GM19240 (cell line): ENCODE measurements around the gene TUT1.
"Not testable (repeated sequence)": the region's sequence is repeated elsewhere in the genome, so short reads cannot be mapped to it uniquely, and the experiment has no call there.

ENCODE experiments used
- DNase-seq: peaks from one replicate; pipeline ENCODE4 v3.0.0; 2011; ENCODE audit warnings: low spot score; ENCODE audit not compliant: insufficient read length

TUT1 gene

DNA sequence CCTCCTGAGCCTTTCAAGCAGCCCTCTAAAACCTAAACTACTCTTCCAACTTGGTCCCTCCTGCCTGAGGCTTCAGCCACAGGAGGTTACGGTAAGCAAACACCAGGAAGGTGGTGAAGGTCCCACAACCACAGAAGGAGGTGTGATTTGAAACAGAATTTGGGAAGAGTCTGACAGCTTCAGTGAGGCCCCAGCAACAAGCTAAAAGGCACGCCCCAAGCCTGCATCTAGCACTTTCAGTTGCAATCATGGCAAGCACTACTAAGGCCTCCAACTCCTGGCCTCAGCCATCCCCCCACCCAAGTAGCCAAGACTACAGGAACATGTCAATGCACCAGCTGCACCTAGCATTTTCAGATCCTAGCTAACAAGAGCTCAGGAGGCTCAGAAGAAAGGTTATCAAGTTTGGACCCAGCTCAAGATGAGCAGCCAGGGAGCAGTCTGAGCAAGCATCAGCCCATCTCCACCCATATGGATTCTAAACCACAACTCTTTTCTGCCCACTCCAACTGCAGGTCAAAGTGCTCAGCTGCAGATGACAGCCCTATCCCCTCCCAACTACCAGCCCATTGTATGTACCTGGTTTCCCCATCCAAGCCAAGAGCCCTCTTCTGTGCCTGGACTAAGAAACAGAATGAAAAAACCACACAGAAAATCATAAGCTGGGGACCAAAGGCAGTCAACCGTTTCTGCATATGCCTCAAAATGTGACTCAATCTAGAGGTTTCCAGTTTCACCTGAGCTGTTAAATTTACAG is 34.3 kb downstream of the TUT1 start:
- no peak for DNase-seq

DNA sequence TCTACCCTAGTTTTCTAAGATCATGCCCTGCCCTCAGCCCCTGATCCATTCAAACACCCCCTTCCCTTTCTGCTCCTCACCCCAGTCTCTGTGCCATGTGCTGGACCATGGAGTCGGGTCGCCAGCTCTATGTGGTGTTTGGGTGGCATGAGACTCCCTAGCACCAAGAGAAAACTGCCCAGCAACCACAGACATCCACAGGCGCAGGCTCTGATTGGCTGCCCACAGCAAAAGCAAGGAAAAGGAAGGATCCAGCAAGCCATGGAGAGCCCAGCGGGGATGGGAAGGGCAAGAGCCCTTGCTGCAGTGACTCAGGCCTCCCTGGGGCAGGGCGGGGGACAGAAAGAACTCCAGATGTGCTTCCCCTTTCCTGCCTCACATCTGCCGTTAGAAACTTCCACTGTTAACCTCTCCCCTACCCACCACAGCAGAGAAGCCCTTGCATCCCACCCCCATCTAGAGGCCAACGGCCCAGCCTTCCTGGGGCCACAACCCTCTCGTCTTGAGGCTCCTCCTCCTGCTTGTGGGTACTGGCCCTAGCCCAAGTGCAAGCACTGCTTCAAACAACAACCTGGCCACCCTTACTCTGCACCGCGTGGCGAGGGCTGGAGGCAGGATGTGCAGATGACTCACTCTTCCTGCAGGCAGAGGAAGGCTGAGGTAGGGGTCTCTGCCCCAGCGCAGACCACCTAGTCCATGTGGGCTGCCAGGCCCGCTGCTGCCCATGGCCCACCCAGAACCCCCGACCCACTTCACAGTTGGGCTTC is 35.0 kb downstream of the TUT1 start:
- DNase-seq = no peak

- DNase-seq = peak; percentile 71
Measured at GRCh38 chr11:62555464-62556107, 35.7 kb downstream of the TUT1 start.

GRCh38 chr11:62554387-62555167 is 36.7 kb downstream of the TUT1 start:
- DNase-seq = no peak

DNA sequence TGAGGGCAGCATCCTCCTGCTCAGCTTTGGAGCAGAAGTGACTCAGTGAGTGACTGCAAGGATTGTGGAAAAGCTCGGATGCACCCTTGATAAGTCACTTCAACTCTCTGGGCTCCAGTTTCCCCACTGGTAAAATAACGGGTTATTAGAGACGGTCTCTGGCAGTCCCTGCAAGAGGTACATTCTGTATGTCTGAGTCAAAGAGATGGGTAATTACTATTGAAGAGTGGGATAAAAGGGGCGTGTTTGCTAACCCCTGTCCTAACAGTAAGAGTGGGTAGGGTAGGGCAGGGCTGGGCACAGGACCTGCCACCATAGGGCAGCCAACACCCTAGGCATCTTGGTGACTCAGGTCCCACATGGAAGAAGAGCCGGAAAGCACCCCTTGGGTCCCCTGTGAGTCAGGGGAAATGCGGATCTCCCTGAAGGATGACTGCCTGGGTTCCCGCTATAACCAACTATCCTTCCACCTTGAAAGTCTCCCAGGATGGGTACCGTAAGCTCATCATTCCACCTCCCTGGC is 37.4 kb downstream of the TUT1 start:
- no peak for DNase-seq

- DNase-seq = no peak
Measured at GRCh38 chr11:62553080-62553838, 38.1 kb downstream of the TUT1 start.

DNA sequence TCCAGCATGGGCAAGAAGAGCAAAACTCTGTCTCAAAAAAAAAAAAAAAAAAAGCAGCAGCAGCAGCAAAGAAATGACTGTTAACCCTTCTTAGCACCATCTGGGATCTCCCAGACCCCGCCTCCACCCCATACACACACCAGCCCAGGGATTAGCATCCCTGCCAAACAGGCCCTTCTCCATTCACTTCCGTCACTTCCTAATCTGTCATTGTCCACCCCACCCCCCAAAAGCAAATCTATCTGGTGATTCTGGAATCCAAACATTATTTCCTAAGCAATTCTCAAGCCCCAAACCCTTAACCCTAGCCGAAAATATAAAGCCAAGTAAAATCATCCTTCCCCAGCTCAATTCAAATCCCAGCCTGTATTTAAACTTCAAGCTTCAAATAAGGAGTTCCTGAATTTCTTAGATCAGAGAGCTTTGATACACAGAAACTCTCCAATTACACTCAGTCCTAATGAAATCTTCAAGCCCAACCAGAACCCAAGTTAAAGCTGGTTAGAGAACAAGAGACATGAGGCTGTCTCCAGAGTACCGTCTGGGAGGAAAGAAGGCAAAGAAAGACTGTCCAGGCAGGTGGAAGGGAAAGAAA is 38.7 kb downstream of the TUT1 start:
- DNase-seq = no peak

DNA sequence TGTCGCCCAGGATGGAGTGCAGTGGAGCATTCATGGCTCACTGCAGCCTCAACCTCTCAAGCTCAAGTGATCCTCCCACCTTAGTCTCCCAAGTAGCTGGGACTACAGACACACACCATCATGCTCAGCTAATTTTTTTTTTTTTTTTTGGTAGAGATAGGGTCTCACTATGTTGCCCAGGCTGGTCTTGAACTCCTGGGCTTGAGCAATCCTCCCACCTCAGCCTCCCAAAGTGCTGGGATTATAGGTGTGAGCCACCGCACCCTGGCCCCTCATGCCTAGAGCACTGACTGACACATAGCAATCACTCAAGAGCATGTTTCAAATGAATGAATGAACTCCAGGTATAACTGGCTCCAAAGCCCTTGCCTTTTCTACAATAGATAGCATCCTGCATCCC is 40.8 kb downstream of the TUT1 start:
- not testable (repeated sequence) for DNase-seq

- no peak for DNase-seq
Measured at GRCh38 chr11:62548545-62549335, 42.6 kb downstream of the TUT1 start.

- no peak for DNase-seq
Measured at GRCh38 chr11:62547691-62548281, 43.5 kb downstream of the TUT1 start.

GRCh38 chr11:62546929-62547625 is 44.2 kb downstream of the TUT1 start:
- DNase-seq = no peak

DNA sequence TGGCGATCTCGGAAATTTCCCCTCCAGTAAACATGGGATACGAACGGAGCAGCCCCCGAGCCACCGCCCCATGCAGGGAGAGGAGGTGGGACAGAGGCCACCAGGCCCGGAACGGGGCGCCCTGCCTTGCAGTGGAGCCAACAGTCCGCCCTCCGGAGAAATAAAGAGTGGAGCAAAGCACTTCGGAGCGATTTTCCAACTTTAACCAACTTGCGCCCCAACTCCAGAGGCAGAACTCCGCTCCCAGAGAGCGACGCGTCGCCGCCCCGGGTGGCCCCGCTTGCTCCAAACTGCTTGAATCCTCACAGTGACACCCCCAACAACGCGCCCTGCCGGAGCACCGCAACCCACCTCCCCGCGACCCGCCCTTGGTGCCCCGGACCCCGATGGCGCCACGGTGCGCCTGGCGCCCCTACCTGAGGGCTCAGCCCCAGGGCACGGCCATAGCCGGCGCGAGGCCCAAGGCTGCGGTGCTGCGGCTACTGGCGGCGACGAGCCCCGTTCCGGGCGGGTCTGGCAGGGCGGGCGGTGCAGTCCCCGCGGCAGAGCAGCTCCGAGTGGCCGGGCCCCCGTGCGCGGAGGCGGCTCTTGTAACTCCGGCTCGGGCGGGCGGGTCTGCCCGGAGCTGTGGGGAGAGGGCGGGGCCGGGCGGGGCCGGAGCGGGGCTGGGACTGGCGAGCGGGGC is 44.9 kb downstream of the TUT1 start, which contains the start of gene AHNAK:
TSS of gene AHNAK (minus strand) at position 563 of the 685 bp plus-strand sequence. CDS start 10,708 bp downstream, outside the sequence.
- DNase-seq = no peak

GRCh38 chr11:62545437-62546243 is 45.7 kb downstream of the TUT1 start:
- DNase-seq = no peak

GRCh38 chr11:62544581-62545436 is 46.5 kb downstream of the TUT1 start:
- no peak for DNase-seq

DNA sequence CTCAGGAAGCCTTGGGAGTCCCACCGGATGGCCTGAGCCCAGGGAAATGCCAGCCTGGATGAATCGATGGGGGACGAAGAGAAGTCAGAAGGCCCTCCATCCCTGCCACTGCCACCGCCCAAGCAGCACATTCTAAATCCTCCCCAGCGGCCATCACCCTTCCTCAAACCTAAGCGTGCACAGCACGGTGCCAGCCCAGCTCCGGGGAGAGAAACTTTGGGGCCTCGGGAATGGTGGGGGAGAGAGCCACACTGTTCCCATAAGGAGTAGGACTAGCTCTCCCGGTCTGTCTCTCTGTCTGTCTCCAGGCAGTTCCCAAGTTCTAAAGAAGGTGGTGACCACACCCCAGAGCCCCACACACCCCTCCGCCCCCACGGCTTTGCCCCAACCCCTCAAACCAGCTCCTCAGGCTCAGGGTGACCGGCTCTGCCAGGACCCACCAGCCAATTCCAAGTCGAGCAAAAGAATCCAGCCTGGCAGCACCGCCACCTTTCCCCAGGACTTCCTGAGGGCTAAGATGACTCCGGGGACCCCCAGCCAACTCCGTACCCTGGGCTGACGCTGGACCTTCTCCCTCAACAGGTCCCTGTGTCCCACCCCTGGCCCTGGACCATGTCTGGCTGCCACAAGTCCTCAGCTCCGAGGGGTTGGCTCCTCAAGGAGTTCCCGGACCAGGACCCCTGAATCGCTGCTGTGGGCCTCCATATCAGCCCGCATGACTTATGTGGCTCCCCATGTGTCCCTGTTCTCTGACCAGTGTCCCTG is 47.5 kb downstream of the TUT1 start:
- no peak for DNase-seq
